Natural killer cell (primary cell): ENCODE measurements around the gene RALGPS1. TPM values are rescaled to one million over a fixed set of nuclear protein-coding genes. Genes with fewer than 3 reads are reported as not detected.

Experiments used
- ATAC-seq, 3 donors: fragments of 150-1000 bp in 2 of 3; fragments of 200-7000 bp in 1 of 3; cut with Tn5 transposase; 1 replicate in 1 of 3; 2 replicates in 2 of 3; pipeline ENCODE4 v1.10.0; 2021; ENCODE audit warnings: mild to moderate bottlenecking in 2 of 3, moderate library complexity in 2 of 3
- DNase-seq, 2 donors: peaks; one replicate each; pipeline versions ENCODE4 v3.0.0 to v3.0.0-alpha.2; 2013 to 2021; ENCODE audit warnings: mixed read lengths in 1 of 2
- H3K27ac ChIP-seq: one replicate; pipeline ENCODE4 v1.5.1; 2013; ENCODE audit warnings: mild to moderate bottlenecking, low read length
- H3K27me3 ChIP-seq: one replicate; pipeline ENCODE4 v1.6.1; 2013; ENCODE audit warnings: low read length; ENCODE audit not compliant: control insufficient read depth, insufficient read depth
- H3K36me3 ChIP-seq: one replicate; pipeline ENCODE4 v1.6.1; 2013; ENCODE audit warnings: low read length; ENCODE audit not compliant: control insufficient read depth, insufficient read depth
- H3K4me1 ChIP-seq: one replicate; pipeline ENCODE4 v1.6.1; 2013; ENCODE audit warnings: low read length; ENCODE audit not compliant: control insufficient read depth, insufficient read depth
- H3K4me3 ChIP-seq: one replicate; pipeline ENCODE4 v1.5.1; 2013; ENCODE audit warnings: low read length
- H3K9me3 ChIP-seq: one replicate; pipeline ENCODE4 v1.6.1; 2013; ENCODE audit warnings: low read length; ENCODE audit not compliant: control insufficient read depth, insufficient read depth
- H3K27ac Mint-ChIP-seq, 2 donors: one replicate each; pipeline ENCODE4 v1.8.0; 2022; ENCODE audit warnings: mild to moderate bottlenecking in 2 of 2, mixed read lengths in 2 of 2, moderate library complexity in 1 of 2
- H3K27me3 Mint-ChIP-seq, 2 donors: one replicate each; pipeline ENCODE4 v1.8.0; 2022; ENCODE audit warnings: low read depth in 2 of 2, mixed read lengths in 2 of 2
- H3K36me3 Mint-ChIP-seq: one replicate; pipeline ENCODE4 v1.8.0; 2022; ENCODE audit warnings: mixed read lengths
- H3K4me1 Mint-ChIP-seq, 2 donors: one replicate each; pipeline ENCODE4 v1.8.0; 2022; ENCODE audit warnings: mixed read lengths in 2 of 2
- H3K4me3 Mint-ChIP-seq: one replicate; pipeline ENCODE4 v1.8.0; 2022; ENCODE audit warnings: mild to moderate bottlenecking, moderate library complexity, mixed read lengths
- H3K9me3 Mint-ChIP-seq, 2 donors: one replicate each; pipeline ENCODE4 v1.8.0; 2022; ENCODE audit warnings: mixed read lengths in 2 of 2
- WGBS: methylation state at CpG from one replicate; pipeline ENCODE4 v1.1.7; 2013; ENCODE audit warnings: missing lambda C conversion rate; ENCODE audit not compliant: insufficient coverage; 5-methylcytosine and 5-hydroxymethylcytosine counted together
- intact Hi-C: fragments of 100-400 bp; cut with micrococcal nuclease; formaldehyde crosslinking; loops from one replicate; pipeline ENCODE4 v1.14.2; 2022
- total RNA-seq, 4 donors: library from RNA; stranded (reverse); fragments of 120-200 nt in 1 of 4; gene quantifications; one replicate each; pipeline versions ENCODE4 v1.2.3 to v1.2.4, GENCODE V29; 2013 to 2022
- TF ChIP-seq, protein P1 (sequence below): fragments of 200-600 bp; IDR thresholded peaks from one replicate; pipeline ENCODE4 v1.8.0; 2022; ENCODE audit warnings: antibody characterized with exemption

RALGPS1 gene
- total RNA-seq, 3 donors from 2014 or later (not counting 1 experiment from before 2014, with no cell fraction given) = 11.9 to 21.2 (median 13.2) TPM

DNA sequence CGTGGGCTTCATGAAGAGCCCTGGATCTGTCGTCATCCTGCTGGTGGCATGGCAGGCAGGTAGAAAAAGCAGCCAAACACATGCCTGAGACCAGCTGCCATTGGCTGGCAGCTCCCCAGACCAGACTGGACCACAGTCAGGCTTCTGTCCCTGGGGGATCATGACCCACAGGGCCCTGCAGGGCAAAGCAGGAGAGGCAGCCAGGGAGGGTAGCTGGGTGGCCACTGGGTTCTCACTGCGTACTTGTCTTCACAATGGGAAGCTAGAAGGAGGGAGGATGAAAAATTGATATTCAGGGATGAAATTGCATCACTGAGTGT, 282.2 kb downstream of the RALGPS1 start:
- peaks cover 7% of the 10 kb centered on the region for H3K4me1 ChIP-seq
- DNase-seq = no peak
- H3K4me3 ChIP-seq = no peak overlapping the region
- Mint-ChIP-seq H3K4me1 (peaks cover 0 to 9% of the 10 kb centered on the region in 2 donors), H3K9me3 (no peaks in the 10 kb centered on the region), H3K27ac (no peak overlapping the region), H3K27me3 (no peaks in the 10 kb centered on the region), H3K36me3 (no peaks in the 10 kb centered on the region), H3K4me3 (no peak overlapping the region)
- H3K36me3 ChIP-seq = no peaks in the 10 kb centered on the region
- TF ChIP-seq, protein P1, sequence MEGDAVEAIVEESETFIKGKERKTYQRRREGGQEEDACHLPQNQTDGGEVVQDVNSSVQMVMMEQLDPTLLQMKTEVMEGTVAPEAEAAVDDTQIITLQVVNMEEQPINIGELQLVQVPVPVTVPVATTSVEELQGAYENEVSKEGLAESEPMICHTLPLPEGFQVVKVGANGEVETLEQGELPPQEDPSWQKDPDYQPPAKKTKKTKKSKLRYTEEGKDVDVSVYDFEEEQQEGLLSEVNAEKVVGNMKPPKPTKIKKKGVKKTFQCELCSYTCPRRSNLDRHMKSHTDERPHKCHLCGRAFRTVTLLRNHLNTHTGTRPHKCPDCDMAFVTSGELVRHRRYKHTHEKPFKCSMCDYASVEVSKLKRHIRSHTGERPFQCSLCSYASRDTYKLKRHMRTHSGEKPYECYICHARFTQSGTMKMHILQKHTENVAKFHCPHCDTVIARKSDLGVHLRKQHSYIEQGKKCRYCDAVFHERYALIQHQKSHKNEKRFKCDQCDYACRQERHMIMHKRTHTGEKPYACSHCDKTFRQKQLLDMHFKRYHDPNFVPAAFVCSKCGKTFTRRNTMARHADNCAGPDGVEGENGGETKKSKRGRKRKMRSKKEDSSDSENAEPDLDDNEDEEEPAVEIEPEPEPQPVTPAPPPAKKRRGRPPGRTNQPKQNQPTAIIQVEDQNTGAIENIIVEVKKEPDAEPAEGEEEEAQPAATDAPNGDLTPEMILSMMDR = no peak
- 59% methylated on average over 3 of the region's 3 CpGs for WGBS
- H3K9me3 ChIP-seq = no peaks in the 10 kb centered on the region
- no peaks in the 10 kb centered on the region for H3K27me3 ChIP-seq
- no peak for ATAC-seq
- intact Hi-C loops = no loop called here
- no peak overlapping the region for H3K27ac ChIP-seq

DNA sequence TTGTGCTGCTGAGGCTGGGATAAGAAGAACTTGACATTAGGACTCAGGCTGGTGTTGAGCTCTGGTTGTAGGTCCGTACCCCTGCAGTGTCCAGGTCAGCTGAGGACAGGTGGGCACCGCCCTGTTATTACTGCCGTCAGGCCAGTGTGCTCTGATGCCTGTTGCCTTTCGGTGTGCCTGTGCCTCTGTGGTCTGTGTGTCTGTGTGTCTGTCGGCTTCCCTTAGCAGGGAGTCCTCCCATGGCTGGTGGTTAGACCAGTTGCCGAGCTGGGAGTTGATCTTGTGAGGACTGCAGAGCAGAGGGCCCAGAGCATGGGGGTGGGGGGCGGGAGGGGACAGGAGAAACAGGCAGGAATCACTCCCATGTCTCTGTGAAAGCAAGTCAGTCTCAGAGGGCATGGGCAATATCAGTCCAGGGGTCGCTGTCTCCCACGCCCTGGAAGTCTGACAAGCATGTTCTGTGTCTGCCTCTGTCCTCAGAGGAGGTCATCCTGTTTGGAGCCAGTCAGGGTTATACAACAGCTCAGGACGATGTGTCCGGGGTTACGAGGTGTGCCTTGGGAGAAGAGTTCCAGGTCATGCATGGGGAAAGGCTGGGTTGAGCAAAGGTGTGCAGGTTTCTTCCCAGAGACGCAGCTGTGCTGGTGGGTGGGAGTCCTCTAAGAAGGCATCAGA, 282.7 kb downstream of the RALGPS1 start:
- Histone ChIP-seq H3K36me3 (no peaks in the 10 kb centered on the region), H3K27me3 (no peaks in the 10 kb centered on the region), H3K27ac (no peak overlapping the region), H3K4me1 (peaks cover 7% of the 10 kb centered on the region), H3K4me3 (no peak overlapping the region), H3K9me3 (no peaks in the 10 kb centered on the region)
- Mint-ChIP-seq H3K36me3 (no peaks in the 10 kb centered on the region), H3K4me1 (peaks cover 0 to 9% of the 10 kb centered on the region in 2 donors), H3K9me3 (no peaks in the 10 kb centered on the region), H3K27me3 (no peaks in the 10 kb centered on the region), H3K27ac (no peak overlapping the region), H3K4me3 (no peak overlapping the region)
- no peak for ATAC-seq
- TF ChIP-seq, protein P1 = no peak
- 91% methylated on average over 13 of the region's 13 CpGs for WGBS
- intact Hi-C loops = no loop called here
- no peak for DNase-seq

DNA sequence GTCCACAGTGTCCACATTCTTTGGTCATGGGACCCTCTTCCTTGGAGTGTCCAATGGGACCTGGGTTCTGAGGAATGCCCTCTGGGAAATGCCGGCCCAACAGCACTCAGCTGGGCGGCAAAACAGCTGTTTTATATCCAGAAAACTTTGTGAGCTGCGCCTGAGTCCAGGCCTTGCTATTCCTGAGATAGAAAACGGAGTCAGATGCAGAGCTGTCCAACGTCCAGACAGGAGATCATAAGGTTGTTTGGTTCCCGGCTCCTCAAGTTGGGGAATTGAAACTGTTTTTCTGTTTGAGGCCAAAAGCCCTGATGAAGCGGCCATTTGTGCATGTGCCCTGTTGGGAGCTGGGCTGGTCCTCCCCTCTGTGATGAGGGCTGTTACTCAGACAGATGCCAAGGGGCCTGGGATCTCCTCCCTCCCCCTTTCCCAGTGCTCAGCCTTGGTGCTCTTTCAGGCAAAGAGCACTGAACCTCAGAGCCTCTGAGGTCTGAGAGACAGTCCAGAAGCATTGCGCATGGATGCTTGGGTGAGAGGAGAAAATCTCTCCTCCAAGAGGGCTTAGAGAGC, 283.4 kb downstream of the RALGPS1 start:
- no peaks in the 10 kb centered on the region for H3K36me3 ChIP-seq
- no peaks in the 10 kb centered on the region for H3K9me3 ChIP-seq
- DNase-seq (no peak), ATAC-seq (no peak)
- Mint-ChIP-seq H3K9me3 (no peaks in the 10 kb centered on the region), H3K4me3 (no peak overlapping the region), H3K36me3 (no peaks in the 10 kb centered on the region), H3K27me3 (no peaks in the 10 kb centered on the region), H3K4me1 (peaks cover 0 to 9% of the 10 kb centered on the region in 2 donors), H3K27ac (no peak overlapping the region)
- no peaks in the 10 kb centered on the region for H3K27me3 ChIP-seq
- TF ChIP-seq, protein P1 = no peak
- WGBS = 94% methylated on average over 8 of the region's 8 CpGs
- intact Hi-C loops = no loop called here
- H3K4me1 ChIP-seq = peaks cover 7% of the 10 kb centered on the region
- no peak overlapping the region for H3K4me3 ChIP-seq
- no peak overlapping the region for H3K27ac ChIP-seq

- no peaks in the 10 kb centered on the region for H3K27me3 Mint-ChIP-seq
- Histone ChIP-seq H3K4me1 (peaks cover 7% of the 10 kb centered on the region), H3K36me3 (no peaks in the 10 kb centered on the region), H3K9me3 (no peaks in the 10 kb centered on the region), H3K27ac (no peak overlapping the region), H3K27me3 (no peaks in the 10 kb centered on the region), H3K4me3 (no peak overlapping the region)
- H3K9me3 Mint-ChIP-seq = no peaks in the 10 kb centered on the region
- no peaks in the 10 kb centered on the region for H3K36me3 Mint-ChIP-seq
- H3K27ac Mint-ChIP-seq = no peak overlapping the region
- no peak overlapping the region for H3K4me3 Mint-ChIP-seq
- intact Hi-C loops = no loop called here
- no peak for ATAC-seq
- H3K4me1 Mint-ChIP-seq = peaks cover 0 to 9% of the 10 kb centered on the region in 2 donors
- no peak for DNase-seq
- TF ChIP-seq, protein P1 = no peak
- 83% methylated on average over 7 of the region's 7 CpGs for WGBS
Observed at GRCh38 chr9:127198587-127198986, 284.0 kb downstream of the RALGPS1 start.
